NCI-H82 (cell line): ENCODE results near the gene PPP3R1.
A peak's percentile ranks its signal among the peaks of the same experiment; 100 is the strongest.

ENCODE experiments used
- DNase-seq: peaks from one replicate; lab custom pipeline; 2025; lab: John Stamatoyannopoulos, UW

PPP3R1 gene, protein sequence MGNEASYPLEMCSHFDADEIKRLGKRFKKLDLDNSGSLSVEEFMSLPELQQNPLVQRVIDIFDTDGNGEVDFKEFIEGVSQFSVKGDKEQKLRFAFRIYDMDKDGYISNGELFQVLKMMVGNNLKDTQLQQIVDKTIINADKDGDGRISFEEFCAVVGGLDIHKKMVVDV

DNA sequence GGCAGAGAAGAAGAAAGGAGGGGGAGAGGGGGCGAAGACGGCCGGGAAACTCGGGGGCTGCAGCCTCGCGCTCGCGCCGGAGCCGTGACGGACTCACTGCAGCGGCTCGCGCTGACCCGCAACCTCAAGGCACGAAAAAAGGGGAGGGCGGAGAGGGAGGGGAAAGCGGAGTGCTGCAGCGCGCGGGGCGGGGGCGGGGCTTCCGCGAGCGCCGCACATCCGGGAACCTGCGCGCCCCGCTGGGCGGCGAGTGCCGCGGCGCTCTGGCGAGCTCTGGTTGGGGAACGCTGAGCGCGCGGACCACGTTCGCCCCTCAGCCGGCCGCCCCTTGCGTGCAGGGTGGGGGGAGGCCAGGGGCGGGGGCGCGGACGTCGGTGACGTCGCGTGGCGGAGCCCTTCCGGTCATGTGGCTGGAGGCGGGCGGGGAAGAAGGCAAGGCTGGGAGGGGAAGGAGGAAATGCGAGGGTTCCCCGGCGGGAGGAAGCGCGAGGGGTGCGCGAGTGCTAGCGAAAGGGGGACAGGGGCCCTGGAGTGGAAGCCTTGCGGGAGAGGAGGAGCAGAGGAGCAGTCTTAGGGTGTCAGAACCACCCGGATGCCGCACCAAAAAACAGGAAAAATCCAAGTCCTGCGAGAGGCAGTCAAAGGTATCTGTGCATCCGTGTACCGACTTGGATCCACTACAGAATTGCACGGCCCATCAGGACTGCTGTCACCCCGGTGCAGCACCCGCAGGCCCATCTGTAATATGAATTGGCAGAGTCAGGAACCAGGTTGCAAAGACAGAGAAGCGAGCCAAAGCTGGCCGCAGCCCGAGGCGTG, at the start of gene PPP3R1:
TSS of gene PPP3R1 (minus strand) at position 133 of the 819 bp plus-strand sequence. CDS start 405 bp downstream, outside the sequence.
- DNase-seq, result peak; percentile 97

DNA sequence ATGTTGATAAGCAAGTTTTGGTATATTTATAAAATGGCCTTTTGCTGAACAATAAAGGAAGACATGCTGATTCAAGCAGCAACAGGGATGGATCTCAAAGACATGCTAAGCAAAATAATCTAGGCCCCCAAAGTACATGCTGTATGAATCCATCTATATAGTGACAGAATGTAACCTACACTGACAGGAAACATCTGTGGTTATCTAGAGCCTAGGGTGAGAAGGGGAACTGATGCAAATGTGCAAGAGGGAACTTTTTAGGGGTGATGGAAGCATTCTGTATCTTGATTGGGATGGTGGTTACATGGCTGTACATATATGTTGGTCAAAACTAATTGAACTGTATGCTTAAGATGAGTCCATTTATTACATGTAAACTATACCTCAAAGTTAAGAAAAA, 43.2 kb upstream of the PPP3R1 start:
- no peak for DNase-seq

DNA sequence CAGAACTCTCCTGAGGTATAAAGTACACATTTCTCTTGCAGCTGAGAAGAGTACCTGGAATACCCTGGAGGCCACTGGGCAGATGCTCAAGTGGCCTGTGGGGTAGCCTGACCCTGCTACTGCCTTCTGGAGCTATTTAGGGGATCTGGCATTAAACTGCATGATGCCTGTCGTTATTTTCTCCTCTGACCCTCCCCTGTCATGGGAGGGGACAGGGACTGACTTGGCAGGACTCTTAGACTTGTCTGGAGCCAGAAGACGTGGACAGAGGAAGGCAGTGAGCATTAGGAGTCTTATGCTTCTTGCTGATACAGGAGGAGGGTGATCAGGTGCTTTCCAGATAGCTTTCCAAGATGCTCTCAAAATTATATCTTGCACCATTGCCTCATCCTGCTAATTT, 42.6 kb upstream of the PPP3R1 start:
- DNase-seq, result no peak

DNA sequence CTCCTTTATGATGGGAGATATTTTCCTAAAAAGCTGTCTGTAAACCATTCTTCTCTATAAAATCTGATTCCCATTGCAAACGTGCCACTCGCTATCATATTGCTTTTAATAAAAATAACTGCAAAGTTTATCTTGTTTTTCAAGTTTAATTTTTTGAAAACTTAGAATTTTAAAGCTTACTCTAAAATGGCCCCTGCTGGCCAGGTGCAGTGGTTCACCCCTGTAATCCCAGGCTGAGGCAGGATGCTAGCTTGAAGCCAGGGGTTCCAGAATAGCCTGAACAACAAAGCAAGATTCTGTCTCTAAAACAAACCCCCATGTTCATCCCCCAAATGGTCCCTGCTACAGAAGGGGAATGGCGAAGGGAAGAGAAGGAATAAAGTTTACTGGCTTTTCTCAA, 41.9 kb upstream of the PPP3R1 start:
- DNase-seq, result no peak

DNA sequence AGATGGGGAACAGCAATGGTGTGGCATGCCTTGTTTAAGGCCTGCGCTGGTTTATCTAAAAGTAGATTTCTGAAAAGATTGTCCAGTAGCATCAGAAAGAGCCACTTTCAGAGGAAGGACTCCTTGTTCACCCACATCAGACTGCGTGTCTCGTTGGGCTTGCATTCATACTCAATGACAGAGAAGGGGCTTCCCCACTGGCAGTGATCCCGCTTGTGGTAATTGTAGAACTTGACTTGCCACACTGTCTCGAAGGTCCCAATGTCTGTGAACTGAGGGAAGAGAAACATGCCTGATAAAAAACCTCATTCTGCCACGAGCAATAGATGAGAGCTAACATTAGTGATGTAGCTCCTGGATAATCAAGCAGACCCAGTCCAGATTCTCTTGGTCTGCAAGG, 41.4 kb upstream of the PPP3R1 start:
- no peak for DNase-seq

DNA sequence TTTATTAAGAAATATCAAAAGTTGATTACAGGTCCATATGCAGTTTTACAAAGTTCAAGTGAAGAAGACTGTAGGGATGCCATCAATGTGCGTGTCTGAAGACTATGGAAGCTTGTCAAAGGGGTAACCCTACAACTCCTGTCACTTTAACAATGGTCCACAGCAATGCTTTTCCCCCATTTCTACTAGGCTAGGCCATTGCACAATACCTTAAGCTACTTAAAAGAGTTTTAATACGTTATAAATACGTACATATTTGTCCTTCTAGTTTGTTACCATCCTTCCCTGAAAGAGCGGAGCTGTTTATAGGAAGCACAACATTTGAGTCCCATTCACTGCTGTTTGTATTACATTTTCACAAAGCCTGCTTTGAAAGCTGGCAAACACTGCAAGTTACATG, 40.7 kb upstream of the PPP3R1 start:
- DNase-seq, result no peak

DNA sequence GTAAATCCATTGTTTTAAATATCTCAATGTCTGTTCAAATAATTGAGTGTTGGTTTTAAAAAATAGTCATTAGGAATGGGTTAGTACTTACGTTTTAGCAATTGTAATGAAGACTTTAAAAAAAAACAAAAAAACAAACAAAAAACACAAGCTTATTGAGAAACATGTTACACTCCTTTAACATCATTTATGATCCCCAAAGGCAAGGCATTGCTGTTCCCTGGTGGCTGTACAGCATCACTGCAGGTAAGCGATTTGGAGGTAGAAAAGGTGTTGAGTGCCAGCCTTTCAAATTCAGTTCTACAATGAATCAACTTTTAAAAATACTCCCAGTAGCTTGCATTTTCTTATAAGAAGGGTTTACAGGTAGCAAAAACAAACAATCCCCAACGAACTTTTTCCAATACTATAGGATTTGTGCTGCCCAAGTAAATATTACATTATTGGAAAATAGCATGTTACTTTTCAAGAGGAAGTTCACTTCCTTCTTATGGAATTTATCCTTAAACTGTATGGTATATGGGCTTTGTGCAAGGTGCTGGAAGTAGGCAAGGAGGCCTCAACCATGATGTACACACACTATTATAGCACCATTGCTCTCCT, 39.9 kb upstream of the PPP3R1 start:
- peak; percentile 57 for DNase-seq

DNA sequence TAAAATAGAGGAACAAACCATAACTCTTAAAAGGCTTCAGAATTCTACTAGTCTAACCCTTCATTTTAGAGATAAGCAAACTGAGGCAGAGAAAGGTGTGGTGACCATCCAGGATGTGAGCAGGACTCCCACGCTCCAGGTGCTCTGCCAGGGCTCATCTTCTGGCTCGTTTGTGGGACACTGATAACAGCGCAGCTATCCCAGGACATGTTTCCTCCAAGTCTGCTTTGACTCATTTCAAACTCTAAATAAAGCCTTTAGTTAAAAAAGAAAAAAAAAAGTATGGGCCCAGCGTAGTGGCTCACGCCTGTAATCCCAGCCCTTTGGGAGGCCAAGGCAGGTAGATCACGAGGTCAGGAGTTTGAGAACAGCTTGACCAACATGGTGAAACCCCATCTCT, 39.0 kb upstream of the PPP3R1 start:
- no peak for DNase-seq

DNA sequence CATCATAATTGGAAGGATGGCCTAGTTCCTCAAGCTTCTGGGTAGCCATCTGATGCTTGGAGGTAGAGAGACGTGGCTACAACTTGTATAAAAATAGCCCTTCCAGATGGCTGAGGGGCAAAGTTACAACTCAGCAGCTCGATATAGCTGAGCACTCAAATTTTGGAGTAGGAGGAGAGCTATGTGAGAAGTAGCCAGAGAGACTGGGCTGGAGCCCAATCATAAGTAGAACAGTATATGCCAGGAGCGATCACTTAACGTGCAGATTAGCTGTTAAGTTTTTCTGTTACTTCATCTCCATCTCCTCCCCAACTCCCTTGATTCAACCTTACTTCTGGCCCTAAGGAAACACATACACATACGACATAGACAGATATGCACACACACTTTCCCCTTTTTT, 38.6 kb upstream of the PPP3R1 start:
- DNase-seq, result no peak

DNA sequence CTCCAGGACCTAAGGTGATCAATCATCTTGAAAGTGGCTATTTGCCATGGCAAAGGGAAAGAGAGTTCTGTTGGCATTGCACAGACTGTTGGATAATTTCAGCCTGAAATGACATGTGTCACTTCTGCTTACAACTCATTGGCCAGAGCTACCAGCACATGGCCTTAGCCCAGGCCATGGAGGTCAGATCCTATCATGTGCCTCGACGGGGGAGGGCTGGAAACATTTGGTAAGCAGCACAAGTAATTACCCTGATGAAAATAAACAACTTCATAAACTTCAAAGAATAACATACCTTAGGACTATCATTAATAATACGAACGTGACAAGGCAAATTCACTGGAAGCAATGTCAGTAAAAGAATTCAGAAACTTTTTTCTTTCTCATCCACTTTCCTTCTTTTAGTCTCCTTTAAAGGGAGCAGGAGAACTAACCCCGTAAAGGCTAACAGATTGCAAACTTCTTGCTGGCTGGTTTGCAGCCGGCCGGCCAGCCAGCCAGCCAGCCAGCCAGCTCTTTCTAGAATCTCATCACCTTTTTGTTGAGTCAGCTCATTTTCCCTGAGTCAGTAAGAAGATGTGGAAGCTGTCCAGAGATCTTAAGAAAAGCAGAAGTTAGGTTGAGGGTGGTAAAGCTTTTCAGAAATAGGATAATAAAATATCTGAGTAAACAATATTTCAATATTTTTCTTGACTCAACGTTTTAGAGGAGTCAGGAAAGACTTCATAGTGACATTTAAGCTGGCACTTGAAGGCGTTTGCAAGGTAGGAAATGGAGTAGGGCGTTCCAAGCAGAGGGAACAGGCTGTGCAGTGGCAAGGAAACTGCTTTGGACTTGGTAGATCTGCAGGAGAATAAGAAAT, 35.5 kb upstream of the PPP3R1 start:
- DNase-seq, result no peak

DNA sequence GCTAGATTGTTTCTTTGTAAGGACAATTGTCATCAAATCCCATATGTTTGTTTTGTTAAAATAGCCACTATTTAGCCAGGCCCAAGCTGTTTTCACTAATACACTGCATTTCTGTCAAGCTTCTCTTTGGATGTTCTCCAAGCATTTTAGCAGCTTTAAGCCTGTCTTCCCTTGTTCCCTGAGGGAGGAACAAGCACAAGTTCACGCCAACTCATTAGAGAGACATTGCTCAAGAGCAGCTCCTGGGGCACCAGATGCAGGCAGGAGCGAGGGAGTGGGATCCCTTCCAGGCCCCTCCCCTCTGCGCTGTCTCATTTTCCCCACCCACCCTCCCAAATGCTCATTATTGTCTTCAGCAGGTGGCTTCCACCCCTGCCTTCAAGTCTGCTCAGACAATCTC, 32.6 kb upstream of the PPP3R1 start:
- peak; percentile 52 for DNase-seq

DNA sequence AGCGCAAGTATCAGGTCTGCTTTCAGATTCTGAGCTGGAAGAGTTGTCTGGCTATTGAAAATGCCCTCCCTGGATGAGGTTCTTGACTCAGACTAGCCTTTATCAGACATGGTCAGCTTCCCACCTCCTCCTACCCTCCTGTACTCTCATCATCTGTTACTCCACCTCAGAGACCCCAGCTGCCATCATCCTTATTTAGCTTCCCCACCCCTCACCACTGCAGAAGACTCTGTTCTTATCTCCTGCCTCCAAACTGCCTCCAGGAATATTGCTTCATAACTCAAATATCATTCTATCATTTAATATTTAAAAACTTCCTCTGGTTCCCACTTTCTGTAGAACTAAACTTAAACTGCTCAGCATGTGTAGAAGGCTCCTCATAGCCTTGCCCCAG, 31.1 kb upstream of the PPP3R1 start:
- no peak for DNase-seq

DNA sequence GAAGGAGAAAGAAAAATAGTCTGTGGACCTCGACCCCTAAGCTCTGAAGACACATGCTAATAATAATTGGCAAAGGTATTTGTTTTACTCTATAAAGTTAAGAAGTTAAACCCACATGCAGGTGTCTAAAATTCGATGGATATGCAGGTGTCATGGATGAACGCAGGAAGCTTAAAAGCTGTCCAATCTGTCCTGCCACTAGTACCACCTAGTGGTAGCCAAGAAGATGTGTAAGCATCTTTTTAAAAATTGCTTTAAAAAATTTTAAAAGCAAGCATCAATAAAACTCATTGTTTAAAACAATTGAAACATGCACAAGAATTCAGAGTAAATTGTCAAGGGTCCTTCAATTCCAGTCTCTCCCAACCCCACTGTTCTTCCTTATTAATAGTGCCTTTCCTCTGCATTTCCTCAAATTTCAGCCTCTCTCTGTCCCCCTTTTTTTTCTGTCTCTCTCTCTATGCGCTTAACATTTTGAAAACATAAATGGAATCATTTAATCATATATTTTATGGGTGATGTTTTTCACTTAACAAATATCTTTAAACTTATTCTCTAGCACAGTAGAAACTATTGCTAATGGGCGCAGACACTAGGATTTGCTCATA, 30.6 kb upstream of the PPP3R1 start:
- DNase-seq, result peak; percentile 75

DNA sequence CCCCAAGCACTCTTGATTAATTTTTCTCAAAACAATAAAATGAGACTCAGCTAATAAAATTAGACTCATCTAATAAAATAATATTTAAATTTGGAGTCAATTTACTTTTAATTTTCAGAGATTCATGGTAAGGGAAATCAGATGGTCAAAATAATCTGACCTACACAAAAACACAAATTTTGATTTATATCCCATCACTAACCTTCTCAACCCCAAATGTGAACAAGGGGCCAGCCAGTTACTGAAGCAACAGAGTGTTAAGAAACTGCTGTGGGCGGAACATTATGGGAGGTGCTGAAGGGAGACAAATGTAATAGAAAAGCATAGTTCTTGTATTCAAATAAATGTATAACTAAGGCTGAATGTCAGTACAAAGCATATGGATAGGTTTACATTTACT, 28.5 kb upstream of the PPP3R1 start:
- no peak for DNase-seq

DNA sequence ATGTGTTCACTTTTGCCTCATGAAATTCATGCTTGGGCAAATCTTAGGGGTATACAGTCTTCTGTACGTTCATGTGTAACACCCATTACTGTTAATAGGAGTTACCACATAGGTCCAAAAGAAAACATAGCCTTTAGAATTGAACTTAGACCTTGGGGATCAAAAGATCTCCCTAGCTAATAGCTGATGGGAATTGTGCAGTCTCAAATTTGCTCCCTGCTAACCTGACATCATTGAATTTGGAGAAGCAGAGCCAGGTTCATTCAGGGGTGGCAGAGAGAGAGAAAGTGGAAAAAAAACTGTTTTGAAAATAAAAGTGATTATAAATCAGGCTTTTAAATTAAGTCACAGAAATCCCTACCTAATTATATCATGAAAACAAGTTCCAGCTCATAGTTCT, 28.0 kb upstream of the PPP3R1 start:
- DNase-seq, result no peak

DNA sequence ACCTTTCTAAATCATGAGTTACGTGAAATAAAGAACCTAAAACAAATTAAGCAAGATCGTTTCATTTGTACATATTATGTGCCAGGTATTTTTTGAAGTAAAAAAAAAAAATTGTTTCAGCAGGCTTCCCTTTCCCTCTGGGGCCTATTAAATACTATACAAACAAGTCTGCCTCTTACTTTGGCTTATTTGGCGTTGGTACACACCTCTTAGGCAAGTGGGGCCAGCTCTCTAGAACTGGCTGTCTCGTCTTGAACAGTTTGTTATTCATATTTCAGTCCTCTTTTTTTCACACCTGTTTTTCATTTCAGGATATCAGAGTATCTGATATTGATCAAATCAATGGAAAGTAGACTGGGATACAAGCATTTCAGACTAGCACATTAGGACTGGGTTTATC, 27.4 kb upstream of the PPP3R1 start:
- DNase-seq, result no peak

DNA sequence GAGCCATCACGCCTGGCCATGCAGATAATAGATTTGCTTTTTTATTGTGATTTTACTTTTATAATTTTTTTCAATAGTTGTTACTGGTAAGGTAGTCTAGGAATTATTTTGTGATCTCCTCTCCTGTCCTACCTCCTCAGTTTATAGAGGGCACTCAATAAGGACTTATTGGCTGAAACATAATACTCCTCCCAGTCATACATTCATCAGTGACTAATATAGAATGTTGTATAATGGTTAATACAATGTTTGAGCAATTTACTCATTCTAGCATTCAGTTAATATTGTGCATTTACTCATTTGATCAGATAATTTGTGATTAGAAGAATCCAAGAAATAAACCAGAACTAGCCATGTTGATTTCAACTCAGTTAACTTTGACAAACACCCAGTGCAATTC, 25.8 kb upstream of the PPP3R1 start:
- no peak for DNase-seq

DNA sequence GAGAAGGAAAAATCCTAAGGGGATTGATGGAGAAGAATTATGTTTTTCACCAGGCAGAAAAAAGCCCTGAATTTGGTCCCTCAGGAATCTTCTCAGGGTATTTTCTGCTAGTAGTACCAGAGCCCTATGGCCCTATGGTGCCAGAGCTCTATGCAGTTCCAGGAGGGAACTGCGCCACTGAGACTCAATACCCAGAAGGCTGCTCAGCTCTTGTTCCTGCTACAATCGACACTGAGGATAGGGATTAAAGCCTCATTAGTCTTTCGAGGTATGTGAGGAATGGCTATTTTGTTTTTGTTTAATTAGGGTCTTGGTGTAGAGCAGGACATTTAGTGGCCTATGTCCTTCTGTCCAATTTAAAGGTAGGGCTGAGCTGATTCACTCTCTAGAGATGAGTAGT, 21.7 kb upstream of the PPP3R1 start:
- peak; percentile 55 for DNase-seq

DNA sequence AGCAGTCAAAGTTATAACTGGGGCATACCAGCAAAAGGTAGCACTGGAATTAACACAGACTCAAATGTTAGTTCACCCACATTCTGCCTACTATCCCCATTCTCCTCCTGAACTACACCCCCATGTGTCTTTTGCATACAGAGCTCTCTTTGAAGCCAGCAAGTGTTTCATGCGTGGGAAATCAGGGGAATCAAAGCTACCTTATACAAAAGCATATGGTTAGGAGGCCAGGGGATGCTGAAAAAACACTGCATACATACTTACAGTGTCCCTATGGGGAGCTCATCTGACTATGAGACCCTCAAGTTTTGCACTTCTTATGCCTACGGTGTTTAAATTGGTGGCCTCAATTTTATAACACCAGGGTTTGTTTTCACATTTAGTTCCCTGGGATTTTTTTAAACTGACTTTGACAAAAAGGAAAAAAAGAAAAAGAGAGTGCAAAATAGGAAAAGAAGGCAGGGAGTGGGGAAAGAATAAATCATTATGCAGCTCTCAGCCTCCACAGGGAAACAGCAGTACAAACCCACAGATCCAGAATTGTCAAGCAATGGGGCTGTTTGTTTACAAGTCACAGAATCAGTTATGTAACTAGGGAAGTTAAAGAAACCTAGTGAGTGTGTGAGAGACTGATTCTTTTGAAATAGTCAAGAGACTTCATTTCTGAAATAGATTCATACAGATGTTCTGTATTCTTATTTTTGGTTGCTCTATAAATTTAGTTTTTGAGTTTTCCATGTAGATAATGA, 20.1 kb upstream of the PPP3R1 start:
- no peak for DNase-seq

DNA sequence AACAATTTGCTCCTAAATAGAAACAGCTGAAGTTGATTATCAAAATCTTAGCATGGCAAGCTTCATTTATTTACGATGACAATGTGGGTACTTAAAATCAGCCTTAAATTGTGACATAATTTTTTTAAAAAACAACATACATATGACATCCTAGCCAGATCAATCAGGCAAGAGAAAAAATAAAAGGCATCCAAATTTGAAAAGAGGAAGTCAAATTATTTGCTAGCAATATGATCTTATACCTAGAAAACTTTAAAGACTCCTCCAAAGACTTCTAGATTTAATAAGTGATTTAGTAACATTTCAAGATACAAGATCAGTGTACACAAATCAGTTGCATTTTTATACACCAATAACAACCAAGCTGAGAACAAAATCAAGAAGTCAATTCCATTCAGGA, 14.3 kb upstream of the PPP3R1 start:
- no peak for DNase-seq

DNA sequence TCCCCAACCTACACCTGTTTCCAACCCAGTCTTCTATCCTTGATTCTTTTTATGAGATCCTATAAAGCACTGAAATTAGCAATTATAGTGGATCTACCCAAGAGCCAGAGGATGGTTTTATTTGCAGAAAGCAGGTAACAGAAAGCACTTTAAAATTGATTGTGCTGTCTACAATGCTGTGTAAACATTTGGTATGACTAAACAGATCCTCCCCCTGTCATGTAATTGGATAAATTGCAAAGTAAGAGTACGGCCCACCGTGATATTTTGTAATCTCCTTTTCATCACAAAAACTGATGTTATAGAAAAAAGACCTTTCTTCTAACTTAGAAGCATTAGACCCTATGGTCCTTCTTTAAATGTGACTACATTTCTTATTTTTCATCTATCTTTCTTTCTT, 11.3 kb upstream of the PPP3R1 start:
- DNase-seq, result peak; percentile 66
